NCI-H1694 treated with DMSO at 0.1 percent for 48 hours (cell line): ENCODE results near the gene PDE4D.

Experiments
- DNase-seq: peaks from one replicate; lab custom pipeline; 2025; lab: John Stamatoyannopoulos, UW

Gene PDE4D

GRCh38 chr5:59178071-59178470 is 715.5 kb downstream of the PDE4D start:
- no peak for DNase-seq

DNA sequence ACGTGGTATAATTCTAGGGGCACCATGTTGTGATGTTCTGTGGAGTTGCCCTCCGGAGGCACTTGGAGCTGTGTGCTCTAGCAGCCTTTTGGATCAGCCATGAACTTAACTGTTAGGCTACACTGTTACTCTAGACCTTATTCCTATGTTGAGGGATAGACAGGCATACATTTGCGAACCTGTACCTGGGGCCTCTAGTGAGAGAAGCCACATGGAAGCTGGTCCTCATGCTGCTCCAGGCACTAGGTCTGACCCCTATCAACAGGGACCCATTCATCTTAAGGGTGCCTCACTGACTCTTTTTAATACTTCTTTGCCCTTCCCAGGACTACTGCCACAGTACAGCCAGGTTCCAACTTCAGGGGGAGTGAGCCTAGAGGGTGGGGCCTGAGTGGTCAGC is 715.9 kb downstream of the PDE4D start:
- DNase-seq = no peak

DNA sequence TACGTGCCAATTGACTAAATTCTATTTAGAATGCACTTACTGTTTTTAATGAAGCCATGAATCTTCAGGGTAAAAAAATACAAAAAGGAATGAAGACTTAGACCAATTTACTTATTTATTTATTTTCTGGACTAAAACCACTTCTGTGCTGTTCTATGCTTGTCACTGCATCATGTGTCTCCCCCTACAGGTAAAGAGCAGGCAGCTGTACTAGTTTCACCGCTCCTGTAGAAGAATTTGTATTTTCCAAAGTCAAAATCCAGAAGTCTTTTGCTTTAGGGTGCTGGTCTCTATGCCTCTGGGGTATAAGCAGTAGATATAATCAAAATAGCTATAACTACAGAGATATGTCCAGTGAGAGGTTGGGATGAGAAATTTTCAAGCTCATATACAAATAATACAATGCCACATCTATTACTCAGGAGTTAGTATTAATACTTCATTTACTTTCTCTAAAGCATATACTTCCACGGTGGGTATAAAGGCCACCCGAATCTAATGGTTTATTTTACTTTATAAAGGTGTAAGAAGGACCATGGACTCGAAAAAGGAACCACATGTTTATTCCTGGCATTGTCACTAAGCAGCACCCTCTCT is 719.2 kb downstream of the PDE4D start:
- DNase-seq = peak; percentile 75

DNA sequence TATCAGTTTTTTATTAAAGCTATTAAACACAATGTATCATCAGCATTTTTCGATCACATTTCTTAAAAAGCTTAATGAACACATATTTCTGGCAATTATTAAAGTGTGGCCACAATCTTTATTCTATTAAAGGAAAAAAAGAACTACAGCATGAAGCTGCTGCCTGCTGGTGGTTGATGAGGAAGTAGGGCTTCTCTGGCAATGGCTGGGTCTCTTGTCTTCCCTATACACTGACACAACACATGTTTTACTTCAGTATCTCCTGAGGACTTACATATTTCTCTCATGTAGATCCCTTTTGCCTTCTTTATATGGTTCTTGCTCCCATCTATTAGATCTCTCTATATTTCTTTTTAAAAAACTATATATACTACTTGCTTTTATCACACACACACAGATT is 719.9 kb downstream of the PDE4D start:
- no peak for DNase-seq

DNA sequence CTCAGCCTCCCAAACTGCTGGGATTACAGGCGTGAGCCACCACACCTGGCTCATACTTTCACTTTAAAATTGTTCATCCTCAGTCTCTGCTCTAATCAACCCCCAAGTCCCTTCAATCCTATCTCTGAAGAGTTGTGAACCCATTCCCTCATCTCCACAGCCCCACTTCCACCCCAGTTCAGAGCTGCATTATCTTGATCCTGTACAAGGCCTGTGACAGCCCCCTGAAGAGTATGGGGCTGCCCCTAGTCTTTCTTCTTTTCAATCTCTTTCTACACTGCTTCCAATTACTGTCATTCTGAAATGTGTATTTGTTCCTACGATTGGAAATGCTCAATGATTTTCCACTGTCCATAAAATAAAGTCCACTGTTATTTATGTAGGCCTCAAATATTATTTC is 722.4 kb downstream of the PDE4D start:
- no peak for DNase-seq

DNA sequence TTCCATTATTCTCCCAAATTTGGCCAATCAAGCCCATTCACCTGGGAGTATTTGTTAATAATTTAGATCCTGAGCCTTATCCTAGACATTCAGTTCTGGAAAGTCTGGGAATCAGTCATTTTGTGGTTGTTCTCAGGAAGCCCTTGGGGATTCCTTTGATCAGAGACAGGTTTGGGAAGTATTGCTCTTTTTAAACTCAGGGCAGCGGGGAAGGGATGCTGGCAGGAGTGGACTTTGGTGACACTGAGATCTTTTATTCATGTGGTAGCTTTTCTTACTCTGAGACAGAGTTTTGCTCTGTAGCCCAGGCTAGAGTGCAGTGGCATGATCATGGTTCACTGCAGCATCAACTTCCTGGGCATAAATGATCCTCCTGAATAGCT is 723.8 kb downstream of the PDE4D start:
- DNase-seq = no peak

DNA sequence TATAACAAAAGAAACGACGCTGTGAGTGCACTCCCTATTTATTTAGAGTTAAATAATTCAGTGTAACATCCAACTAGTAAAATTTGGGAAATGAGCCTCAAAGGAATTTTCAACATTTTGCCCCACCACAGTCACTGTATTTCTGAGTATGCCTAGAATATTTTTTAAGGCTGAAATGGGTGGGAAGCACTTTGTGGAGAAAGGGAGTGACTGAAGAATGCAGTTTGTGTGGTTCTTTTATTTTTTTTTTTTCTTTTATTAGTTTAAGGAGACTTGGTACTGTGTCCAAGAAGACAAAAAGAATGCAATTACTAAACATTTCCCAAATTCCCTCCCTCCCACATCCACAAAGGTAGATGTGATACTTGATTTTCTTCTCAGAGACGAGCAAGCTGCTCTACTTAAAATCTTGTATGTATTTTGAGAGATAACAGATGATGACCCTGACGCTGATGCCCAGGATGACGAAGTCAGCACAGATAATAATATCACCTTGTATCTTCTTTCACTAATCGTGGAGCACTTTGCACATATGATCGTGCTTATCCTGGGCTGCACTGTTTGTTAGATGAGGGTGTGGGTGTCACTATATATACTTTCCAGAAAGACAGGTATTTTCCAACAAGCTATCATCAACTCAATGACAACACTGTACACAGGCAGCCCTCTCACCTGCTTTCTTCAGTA is 724.3 kb downstream of the PDE4D start:
- DNase-seq = no peak

DNA sequence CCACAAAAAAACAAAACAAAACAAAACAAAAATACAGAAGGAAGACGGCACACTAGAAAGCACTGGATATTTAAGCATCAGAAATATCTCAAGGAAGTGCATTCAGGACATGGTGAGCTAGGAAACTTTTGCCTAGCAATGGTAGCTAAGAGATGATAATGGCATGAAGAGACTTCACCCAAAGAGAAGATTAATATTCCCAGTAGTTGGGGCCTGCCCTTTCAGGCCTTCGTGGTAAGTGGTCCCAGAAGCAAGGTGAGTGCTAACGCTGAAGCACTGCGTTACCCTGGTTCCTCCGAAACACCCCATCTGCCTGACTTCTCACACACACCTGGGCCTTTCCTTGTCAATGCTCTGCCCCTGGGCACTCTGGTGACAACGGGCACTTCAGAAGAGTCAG is 725.5 kb downstream of the PDE4D start:
- no peak for DNase-seq

GRCh38 chr5:59164041-59164830 is 729.3 kb downstream of the PDE4D start:
- DNase-seq = no peak

- no peak for DNase-seq
These were observed 732.1 kb downstream of the PDE4D start for GRCh38 chr5:59161221-59162105.

DNA sequence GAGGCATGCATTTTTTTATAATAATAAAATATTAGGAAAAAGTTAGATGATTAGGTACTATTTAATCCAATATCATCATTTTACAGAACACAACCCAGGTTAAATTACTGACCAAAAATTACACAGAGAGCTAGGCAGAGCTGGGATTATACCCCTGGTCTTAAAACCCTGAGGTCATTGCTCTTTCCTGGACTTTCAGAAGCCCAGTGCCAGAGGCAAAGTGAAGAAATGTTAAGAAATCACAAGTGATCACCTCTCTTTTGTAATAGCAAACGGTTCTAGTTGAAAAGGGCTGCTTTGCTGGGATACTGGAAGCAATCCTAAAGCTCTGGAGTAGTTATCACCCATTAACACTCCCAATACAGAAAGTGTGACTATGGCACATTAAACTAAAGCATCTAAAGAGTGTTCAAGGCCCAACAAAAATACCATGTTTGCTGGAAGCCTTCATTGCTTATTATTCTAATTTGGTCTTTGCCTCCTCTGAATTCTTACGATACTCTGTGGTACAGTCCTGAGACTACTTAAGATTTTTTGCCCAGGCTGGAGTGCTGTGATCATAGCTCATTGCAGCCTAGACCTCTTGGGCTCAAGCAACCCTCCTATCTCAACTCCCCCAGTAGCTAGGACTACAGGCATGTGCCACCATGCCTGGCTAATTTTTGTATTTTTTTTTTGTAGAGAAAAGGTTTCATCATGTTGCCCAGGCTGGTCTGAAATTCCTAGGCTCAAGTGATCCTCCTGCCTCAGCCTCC is 734.7 kb downstream of the PDE4D start:
- DNase-seq = no peak

DNA sequence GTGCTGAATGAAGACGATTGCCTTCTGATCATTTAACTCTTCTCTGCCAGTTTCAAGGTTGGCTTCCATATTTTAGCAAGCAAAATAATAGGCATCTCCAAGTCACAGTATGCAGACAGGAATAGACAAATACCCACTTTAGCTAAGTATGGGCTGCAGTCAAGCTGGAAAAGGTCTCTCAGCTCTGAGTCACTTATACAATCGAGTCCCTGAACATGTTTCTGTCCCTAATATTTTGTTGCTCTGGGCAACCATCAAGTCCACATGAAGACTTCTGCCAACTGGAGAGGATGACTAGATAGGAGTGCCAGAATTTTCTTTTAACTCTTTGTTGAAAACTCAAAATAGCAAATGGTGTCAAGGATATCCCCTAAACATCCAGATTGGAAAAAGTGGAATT is 735.4 kb downstream of the PDE4D start:
- DNase-seq = no peak

- DNase-seq = no peak
These were observed 736.5 kb downstream of the PDE4D start for GRCh38 chr5:59157068-59157467.

DNA sequence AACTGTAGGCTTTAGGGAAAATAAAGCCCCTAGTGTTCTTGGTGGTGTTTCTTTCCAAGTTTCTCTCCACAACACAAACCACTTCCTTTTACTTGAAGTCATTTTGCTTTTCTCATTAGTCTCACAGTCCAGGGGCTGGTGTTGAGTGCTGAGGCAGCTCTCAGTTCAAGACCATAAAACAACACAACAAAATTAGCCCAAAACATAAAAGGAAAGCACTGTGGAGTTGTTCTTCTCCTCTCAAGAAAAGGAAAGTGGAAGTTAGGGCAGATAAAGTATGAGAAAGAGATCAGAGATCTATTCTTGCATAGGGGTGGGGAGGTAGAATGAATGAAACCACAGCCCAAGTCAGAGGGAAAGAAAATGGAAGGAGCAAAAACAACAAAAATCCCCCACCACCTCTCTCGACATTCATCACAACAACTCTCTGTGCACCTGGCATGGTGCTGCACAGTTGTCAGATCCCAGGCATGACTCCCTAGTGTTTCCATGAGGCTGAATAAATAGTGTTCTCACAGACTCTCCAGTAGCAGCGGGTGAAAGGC is 740.8 kb downstream of the PDE4D start:
- DNase-seq = no peak

DNA sequence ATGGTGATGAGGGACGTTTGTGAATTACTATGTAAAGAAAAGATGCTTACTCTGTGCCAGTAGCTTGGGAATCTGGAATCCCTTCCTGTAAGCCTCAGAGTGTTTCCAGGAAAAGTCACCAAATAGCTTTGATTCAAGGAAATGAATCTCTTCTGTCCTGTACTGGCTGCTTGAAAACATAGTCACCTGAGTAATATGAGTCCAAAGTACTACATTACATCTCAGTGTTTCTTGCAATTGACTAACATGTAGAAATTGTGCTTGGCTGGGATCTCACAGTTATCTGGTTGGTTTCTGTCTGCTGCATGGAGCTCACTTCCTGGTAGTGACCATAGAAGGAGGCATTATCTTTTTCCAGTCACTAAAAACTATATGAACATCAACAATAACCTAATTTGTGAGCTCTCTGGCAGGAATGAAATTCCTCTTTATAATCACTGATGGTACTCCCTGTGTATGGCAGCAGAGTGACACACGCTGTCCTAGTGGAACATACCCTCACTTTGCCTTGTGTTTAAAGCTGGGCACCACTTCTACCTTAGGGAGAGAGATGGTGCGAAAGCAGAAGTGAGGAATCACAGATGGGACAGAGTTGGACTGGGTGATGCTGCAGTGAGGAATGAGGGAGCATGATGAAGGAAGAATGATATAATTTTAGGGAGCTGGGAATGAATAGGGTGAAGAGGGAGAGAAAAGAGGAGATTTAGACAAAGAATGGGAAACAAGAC is 742.2 kb downstream of the PDE4D start:
- no peak for DNase-seq

- no peak for DNase-seq
These were observed 743.7 kb downstream of the PDE4D start for GRCh38 chr5:59149827-59150226.

- no peak for DNase-seq
These were observed 744.3 kb downstream of the PDE4D start for GRCh38 chr5:59149271-59149670.

GRCh38 chr5:59146729-59147128 is 746.8 kb downstream of the PDE4D start:
- DNase-seq = no peak

DNA sequence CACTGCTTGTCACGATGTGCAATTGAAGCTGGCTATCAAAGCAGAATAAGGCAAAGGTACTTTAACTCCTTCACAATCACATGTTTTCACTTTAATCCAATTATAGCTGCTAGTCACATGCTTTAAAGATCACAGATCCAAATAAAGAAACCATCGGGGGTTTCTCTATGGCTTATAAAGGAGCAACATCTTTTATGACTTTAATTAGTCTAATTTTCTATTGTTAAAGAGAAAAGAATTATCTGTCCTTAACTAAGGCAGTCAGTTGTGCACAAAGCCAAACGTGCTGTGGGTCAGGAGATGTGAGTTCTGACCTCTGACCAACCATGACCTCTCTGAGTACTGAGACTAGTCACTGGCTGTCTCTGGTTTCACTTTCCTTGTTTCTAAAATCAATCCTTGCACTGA is 749.6 kb downstream of the PDE4D start:
- no peak for DNase-seq

GRCh38 chr5:59142927-59143326 is 750.6 kb downstream of the PDE4D start:
- no peak for DNase-seq

- no peak for DNase-seq
These were observed 751.4 kb downstream of the PDE4D start for GRCh38 chr5:59142138-59142537.
